Esophagus squamous epithelium (tissue), 4 donors: ENCODE data around the gene IL16.

Experiments
- CTCF ChIP-seq, 6 experiments: fragments of 450-650 bp in 4 of 6; fragments of 200-600 bp in 2 of 6; sonication (generic) in 2 of 6; IDR thresholded peaks; one replicate each; pipeline ENCODE4 v1.5.1; 2016 to 2019; ENCODE audit warnings: antibody characterized with exemption in 6 of 6, mild to moderate bottlenecking in 4 of 6, moderate library complexity in 4 of 6
- POLR2A ChIP-seq, 4 donors: fragments of 450-650 bp; IDR thresholded peaks; one replicate each; pipeline ENCODE4 v1.6.1; 2017; ENCODE audit warnings: antibody characterized with exemption in 4 of 4, mild to moderate bottlenecking in 4 of 4, moderate library complexity in 3 of 4

GRCh38 chr15:81347910-81348309, 151.2 kb downstream of the IL16 start:
- TF ChIP-seq CTCF (IDR thresholded peaks at IDR 0.05) (no peak), POLR2A (IDR thresholded peaks at IDR 0.05) (no peak)
